ENCODE results near the gene TREML4. TPM values are rescaled to one million over a fixed set of nuclear protein-coding genes. Genes with fewer than 3 reads are reported as not detected.

TREML4 gene
- total RNA-seq, 2 donors from 2014 or later: 0.42 TPM; not detected in 1

Other genes with a start within 250 kb of the TREML4 start
- 1 to 10 TPM; 4.2 to 4.9 TPM for gene UNC5CL, start 189.1 kb upstream of the TREML4 start, total RNA-seq
- not detected for gene TSPO2, start 185.9 kb upstream of the TREML4 start, total RNA-seq
- gene APOBEC2, start 175.1 kb upstream of the TREML4 start, total RNA-seq: not detected
- 10 to 100 TPM; 28.5 to 29.2 TPM for gene OARD1, start 156.0 kb upstream of the TREML4 start, total RNA-seq
- 10 to 100 TPM; 28.2 to 31.8 TPM for gene NFYA, start 155.4 kb upstream of the TREML4 start, total RNA-seq
- 10 to 100 TPM in 1 of 2 donors, 1 to 10 TPM in 1; 3.0 to 68.6 TPM for gene TREML1, start 74.0 kb upstream of the TREML4 start, total RNA-seq
- not detected for gene TREM2, start 65.2 kb upstream of the TREML4 start, total RNA-seq
- 1 to 10 TPM; 2.9 to 3.8 TPM for gene TREML2, start 27.2 kb upstream of the TREML4 start, total RNA-seq
- gene TREM1, start 58.3 kb downstream of the TREML4 start, total RNA-seq: 10 to 100 TPM in 1 of 2 donors, 1 to 10 TPM in 1; 4.1 to 17.6 TPM
- gene NCR2, start 107.3 kb downstream of the TREML4 start, total RNA-seq: not detected

Data from T-helper 17 cell (primary cell).